ENCODE results near the gene FOXQ1. TPM values are rescaled to one million over a fixed set of nuclear protein-coding genes. Genes with fewer than 3 reads are reported as not detected.
A peak's percentile ranks its signal among the peaks of the same experiment; 100 is the strongest.

The FOXQ1 gene
- total RNA-seq, 3 donors from 2014 or later: 0.16 to 1.5 TPM; not detected in 1

DNA sequence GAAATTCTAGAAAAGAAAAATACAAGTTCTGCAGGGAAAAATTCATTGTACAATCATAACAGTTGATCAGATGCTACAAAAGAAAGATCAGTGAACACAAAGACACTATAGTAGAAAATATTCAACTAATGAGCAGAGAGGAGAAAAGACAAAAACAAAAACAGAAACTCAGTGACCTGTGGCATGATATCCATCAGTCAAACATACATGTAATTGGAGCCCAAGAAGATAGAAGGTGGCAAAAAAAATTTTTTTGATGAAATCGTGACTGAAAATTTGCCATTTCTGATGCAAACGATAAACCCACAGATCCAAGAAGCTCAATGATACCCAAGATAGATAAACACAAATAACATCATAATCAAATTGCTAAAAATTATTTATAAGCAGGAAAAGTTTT lies 13.1 kb upstream of the FOXQ1 start:
- DNase-seq (ENCODE audit: low spot score in 2 of 2): no peak
- Histone ChIP-seq H3K27me3 (no peaks in the 10 kb centered on the region), H3K4me1 (no peaks in the 10 kb centered on the region), H3K9me3 (peaks cover 0 to 12% of the 10 kb centered on the region in 2 donors), H3K27ac (no peak overlapping the region), H3K4me3 (no peak overlapping the region), H3K36me3 (no peaks in the 10 kb centered on the region)
- intact Hi-C loops (cut with DNase I; ENCODE audit: low total_unique reads): no loop called here
- TF ChIP-seq, protein P1, sequence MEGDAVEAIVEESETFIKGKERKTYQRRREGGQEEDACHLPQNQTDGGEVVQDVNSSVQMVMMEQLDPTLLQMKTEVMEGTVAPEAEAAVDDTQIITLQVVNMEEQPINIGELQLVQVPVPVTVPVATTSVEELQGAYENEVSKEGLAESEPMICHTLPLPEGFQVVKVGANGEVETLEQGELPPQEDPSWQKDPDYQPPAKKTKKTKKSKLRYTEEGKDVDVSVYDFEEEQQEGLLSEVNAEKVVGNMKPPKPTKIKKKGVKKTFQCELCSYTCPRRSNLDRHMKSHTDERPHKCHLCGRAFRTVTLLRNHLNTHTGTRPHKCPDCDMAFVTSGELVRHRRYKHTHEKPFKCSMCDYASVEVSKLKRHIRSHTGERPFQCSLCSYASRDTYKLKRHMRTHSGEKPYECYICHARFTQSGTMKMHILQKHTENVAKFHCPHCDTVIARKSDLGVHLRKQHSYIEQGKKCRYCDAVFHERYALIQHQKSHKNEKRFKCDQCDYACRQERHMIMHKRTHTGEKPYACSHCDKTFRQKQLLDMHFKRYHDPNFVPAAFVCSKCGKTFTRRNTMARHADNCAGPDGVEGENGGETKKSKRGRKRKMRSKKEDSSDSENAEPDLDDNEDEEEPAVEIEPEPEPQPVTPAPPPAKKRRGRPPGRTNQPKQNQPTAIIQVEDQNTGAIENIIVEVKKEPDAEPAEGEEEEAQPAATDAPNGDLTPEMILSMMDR (IDR thresholded peaks at IDR 0.05): no peak
- TF ChIP-seq POLR2A (IDR thresholded peaks at IDR 0.05) (no peak), POLR2AphosphoS5 (IDR thresholded peaks at IDR 0.05) (no peak)

DNA sequence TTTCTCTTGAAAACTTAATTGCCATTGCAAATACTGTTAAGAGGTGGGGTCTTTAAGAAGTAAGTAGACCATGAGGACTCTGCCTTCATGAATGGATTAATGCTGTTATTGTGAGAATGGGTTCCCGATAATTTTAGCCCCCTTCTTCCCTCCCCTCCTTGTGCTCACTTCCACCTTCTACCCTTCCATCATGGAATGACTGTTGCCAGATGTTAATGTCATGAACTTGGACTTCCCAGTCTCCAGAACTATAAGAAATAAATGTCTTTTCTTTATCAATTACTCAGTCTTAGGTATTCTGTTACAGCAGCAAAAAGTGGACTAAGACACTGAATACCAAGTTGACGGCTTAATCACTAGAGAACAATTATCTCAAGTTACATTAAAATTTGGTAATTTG lies 5.8 kb upstream of the FOXQ1 start:
- Histone ChIP-seq H3K9me3 (peaks cover 0 to 8% of the 10 kb centered on the region in 2 donors), H3K27me3 (peaks cover 0 to 15% of the 10 kb centered on the region in 2 donors), H3K36me3 (no peaks in the 10 kb centered on the region), H3K4me1 (no peaks in the 10 kb centered on the region), H3K27ac (no peak overlapping the region), H3K4me3 (no peak overlapping the region)
- TF ChIP-seq POLR2AphosphoS5 (IDR thresholded peaks at IDR 0.05): no peak
- TF ChIP-seq, protein P1 (IDR thresholded peaks at IDR 0.05): no peak
- no peak for TF ChIP-seq POLR2A (IDR thresholded peaks at IDR 0.05)
- intact Hi-C loops (cut with DNase I; ENCODE audit: low total_unique reads): no loop called here
- DNase-seq (ENCODE audit: low spot score in 2 of 2): no peak

DNA sequence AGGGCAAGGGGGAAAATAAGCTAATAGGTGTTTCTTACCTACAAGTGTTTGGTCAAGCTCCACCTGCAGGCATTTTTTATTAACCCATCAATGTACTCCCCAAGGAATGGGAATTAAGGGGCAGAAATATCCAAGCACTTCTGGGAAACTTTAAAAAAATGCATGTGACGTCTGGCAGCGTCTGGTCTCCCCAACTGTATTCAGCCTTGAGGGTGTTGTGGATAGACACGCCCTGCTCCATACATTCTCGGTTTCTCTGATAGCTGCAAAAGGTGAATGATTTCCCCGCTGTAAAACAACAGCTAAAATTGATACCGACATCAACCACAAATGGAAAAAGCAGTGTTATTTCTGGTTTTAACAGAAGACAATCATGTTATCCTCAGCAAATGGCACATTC lies 2.5 kb upstream of the FOXQ1 start:
- peaks cover 0 to 6% of the 10 kb centered on the region in 2 donors for H3K4me1 ChIP-seq
- H3K9me3 ChIP-seq: no peaks in the 10 kb centered on the region
- H3K27me3 ChIP-seq: peaks cover 0 to 39% of the 10 kb centered on the region in 2 donors
- DNase-seq (ENCODE audit: low spot score in 2 of 2): no peak
- intact Hi-C loops (cut with DNase I; ENCODE audit: low total_unique reads): no loop called here
- no peaks in the 10 kb centered on the region for H3K36me3 ChIP-seq
- H3K27ac ChIP-seq: no peak overlapping the region
- H3K4me3 ChIP-seq: no peak overlapping the region
- TF ChIP-seq POLR2AphosphoS5 (IDR thresholded peaks at IDR 0.05) (no peak), POLR2A (IDR thresholded peaks at IDR 0.05) (no peak)
- TF ChIP-seq, protein P1 (IDR thresholded peaks at IDR 0.05): no peak

DNA sequence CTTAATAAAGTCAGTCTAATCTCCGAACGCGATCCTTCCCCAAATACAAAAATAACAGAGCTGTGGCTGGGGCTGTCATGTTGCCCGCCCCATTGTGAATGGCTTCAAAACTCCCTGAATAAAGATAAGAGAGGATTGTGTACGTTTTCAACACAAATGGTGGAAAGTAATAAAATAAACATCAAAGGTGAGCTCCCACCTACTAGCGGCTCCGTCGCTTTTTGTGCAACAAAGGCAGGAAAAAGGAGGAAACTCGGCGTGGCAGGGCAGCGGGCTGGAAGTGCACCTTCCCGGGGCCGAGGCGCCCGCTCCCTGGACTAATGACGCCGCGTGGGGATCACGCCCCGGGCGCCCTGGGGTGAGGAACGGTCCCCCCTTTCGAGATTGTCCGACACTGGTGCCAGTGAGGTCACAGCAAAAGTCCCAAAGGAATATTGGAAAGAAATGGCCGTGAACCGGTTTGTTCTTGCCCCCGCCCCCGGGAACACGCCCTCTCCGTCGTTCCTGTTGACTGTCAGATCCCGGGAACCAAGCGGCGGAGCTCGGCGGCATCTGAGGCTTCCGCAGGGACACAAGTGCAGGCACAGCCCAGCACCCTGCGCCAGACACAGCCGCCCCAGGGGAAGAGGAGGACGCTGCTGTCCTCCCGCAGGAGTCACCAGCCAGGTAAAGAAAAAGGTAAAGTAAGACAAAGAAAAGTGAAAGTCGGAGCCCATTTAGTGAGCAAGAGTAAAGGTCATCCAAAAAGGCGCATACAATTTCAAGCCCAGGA lies 1.1 kb upstream of the FOXQ1 start:
- Histone ChIP-seq H3K27ac (peak overlapping the region; percentile 46 to 83), H3K36me3 (no peaks in the 10 kb centered on the region)
- peak in 1 of 2 donors; percentile 40 for DNase-seq (ENCODE audit: low spot score in 2 of 2)

DNA sequence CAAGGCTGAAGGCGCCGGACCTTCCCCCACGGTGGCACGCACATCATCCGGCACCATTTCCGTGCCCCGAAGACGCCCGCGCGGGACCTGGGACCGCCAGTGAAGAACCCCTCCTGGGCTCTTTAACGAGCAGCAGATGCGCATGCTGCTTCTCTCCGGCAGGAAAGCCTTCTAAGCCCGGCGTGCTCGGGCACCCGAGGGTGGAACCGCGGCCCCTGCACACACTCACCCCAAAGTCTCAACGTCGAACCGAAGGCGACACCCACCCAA lies 240 bp downstream of the FOXQ1 start:
- no peaks in the 10 kb centered on the region for H3K9me3 ChIP-seq
- H3K4me3 ChIP-seq: peak overlapping the region; percentile 38 to 61 (median 52)
- intact Hi-C loops (cut with DNase I; ENCODE audit: low total_unique reads): no loop called here
- DNase-seq (ENCODE audit: low spot score in 2 of 2): no peak
- H3K4me1 ChIP-seq: peaks cover 0 to 6% of the 10 kb centered on the region in 2 donors
- peaks cover 0 to 61% of the 10 kb centered on the region in 2 donors for H3K27me3 ChIP-seq
- H3K36me3 ChIP-seq: no peaks in the 10 kb centered on the region
- no peak for TF ChIP-seq POLR2AphosphoS5 (IDR thresholded peaks at IDR 0.05)
- H3K27ac ChIP-seq: peak overlapping the region; percentile 52 to 83

More for the DNA sequence above, 1.1 kb upstream of the FOXQ1 start:
- intact Hi-C loops (cut with DNase I; ENCODE audit: low total_unique reads): no loop called here
- Histone ChIP-seq H3K4me1 (peaks cover 0 to 6% of the 10 kb centered on the region in 2 donors), H3K4me3 (peak overlapping the region; percentile 38 to 61 (median 52)), H3K9me3 (no peaks in the 10 kb centered on the region), H3K27me3 (peaks cover 0 to 54% of the 10 kb centered on the region in 2 donors)
- no peak for TF ChIP-seq POLR2A (IDR thresholded peaks at IDR 0.05)
- TF ChIP-seq POLR2AphosphoS5 (IDR thresholded peaks at IDR 0.05): no peak
- TF ChIP-seq, protein P1 (IDR thresholded peaks at IDR 0.05): no peak
